ENCODE results near the gene MGLL.

DNA sequence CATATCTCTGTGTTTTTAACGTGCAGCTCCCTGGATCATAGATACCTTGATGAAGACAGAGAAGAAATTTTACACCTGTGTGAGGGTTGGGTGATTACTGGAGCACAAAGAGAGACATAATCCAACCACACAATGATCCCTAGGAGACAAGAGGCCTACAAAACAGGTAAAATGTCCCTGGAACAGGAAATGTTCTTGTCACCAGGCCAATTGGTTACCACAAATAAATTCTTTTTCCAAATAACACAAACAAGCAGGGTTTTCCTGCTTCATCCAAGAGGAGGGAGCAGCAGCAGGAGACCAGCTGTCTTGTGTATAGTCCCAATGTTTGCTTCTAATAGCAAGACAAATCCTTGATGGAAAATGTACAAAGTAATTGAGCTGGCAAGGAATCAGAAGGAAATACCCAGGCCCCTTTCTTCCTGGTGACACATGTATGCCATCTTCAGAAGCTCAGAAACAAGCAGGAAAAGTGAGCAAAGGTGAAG, 1.4 kb downstream of the MGLL start:
- TF ChIP-seq, protein P1, sequence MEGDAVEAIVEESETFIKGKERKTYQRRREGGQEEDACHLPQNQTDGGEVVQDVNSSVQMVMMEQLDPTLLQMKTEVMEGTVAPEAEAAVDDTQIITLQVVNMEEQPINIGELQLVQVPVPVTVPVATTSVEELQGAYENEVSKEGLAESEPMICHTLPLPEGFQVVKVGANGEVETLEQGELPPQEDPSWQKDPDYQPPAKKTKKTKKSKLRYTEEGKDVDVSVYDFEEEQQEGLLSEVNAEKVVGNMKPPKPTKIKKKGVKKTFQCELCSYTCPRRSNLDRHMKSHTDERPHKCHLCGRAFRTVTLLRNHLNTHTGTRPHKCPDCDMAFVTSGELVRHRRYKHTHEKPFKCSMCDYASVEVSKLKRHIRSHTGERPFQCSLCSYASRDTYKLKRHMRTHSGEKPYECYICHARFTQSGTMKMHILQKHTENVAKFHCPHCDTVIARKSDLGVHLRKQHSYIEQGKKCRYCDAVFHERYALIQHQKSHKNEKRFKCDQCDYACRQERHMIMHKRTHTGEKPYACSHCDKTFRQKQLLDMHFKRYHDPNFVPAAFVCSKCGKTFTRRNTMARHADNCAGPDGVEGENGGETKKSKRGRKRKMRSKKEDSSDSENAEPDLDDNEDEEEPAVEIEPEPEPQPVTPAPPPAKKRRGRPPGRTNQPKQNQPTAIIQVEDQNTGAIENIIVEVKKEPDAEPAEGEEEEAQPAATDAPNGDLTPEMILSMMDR (IDR thresholded peaks at IDR 0.05) = no peak
- no peak for TF ChIP-seq POLR2AphosphoS5 (IDR thresholded peaks at IDR 0.05; ENCODE audit: low read depth, low read length)
- TF ChIP-seq, protein P2, sequence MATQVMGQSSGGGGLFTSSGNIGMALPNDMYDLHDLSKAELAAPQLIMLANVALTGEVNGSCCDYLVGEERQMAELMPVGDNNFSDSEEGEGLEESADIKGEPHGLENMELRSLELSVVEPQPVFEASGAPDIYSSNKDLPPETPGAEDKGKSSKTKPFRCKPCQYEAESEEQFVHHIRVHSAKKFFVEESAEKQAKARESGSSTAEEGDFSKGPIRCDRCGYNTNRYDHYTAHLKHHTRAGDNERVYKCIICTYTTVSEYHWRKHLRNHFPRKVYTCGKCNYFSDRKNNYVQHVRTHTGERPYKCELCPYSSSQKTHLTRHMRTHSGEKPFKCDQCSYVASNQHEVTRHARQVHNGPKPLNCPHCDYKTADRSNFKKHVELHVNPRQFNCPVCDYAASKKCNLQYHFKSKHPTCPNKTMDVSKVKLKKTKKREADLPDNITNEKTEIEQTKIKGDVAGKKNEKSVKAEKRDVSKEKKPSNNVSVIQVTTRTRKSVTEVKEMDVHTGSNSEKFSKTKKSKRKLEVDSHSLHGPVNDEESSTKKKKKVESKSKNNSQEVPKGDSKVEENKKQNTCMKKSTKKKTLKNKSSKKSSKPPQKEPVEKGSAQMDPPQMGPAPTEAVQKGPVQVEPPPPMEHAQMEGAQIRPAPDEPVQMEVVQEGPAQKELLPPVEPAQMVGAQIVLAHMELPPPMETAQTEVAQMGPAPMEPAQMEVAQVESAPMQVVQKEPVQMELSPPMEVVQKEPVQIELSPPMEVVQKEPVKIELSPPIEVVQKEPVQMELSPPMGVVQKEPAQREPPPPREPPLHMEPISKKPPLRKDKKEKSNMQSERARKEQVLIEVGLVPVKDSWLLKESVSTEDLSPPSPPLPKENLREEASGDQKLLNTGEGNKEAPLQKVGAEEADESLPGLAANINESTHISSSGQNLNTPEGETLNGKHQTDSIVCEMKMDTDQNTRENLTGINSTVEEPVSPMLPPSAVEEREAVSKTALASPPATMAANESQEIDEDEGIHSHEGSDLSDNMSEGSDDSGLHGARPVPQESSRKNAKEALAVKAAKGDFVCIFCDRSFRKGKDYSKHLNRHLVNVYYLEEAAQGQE (IDR thresholded peaks at IDR 0.05; ENCODE audit: insufficient read depth in 1 of 2, low read depth in 2 of 2, low read length in 1 of 2) = no peak
